ENCODE measurements around the gene NAV2.

DNA sequence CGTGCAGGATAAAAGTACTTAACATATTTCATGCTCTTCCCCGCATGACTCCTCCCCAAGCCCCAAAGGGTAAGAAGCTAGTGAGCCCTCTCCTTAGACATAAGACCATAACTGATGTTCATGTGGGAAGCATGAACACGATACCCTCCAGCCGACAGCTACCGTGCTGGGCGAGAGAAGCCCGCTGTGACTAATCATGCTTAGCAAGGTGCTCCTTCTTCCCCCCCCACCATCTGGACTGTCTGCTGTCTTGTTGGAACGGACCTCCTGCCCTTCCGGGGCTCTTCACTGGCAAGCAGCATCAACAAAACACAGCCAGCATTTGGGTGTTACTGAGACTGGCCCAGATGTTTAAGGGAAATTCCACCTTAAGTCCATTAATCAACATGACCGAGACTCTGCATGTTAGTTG lies 247.0 kb downstream of the NAV2 start:
- TF ChIP-seq, protein P1, sequence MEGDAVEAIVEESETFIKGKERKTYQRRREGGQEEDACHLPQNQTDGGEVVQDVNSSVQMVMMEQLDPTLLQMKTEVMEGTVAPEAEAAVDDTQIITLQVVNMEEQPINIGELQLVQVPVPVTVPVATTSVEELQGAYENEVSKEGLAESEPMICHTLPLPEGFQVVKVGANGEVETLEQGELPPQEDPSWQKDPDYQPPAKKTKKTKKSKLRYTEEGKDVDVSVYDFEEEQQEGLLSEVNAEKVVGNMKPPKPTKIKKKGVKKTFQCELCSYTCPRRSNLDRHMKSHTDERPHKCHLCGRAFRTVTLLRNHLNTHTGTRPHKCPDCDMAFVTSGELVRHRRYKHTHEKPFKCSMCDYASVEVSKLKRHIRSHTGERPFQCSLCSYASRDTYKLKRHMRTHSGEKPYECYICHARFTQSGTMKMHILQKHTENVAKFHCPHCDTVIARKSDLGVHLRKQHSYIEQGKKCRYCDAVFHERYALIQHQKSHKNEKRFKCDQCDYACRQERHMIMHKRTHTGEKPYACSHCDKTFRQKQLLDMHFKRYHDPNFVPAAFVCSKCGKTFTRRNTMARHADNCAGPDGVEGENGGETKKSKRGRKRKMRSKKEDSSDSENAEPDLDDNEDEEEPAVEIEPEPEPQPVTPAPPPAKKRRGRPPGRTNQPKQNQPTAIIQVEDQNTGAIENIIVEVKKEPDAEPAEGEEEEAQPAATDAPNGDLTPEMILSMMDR (IDR thresholded peaks at IDR 0.05): no peak
- TF ChIP-seq POLR2A (IDR thresholded peaks at IDR 0.05): no peak
- no peak for TF ChIP-seq POLR2AphosphoS5 (IDR thresholded peaks at IDR 0.05)
- no peak for TF ChIP-seq EP300 (IDR thresholded peaks at IDR 0.05; ENCODE audit: low read depth)

All from transverse colon (tissue), 4 donors.